Measurements from ENCODE around the gene RWDD4. TPM values are rescaled to one million over a fixed set of nuclear protein-coding genes. Genes with fewer than 3 reads are reported as not detected.

Gene RWDD4
- total RNA-seq = 17.3 TPM

GRCh38 chr4:183659029-183659871, at the start of gene RWDD4, which contains the start of gene TRAPPC11:
TSS of gene RWDD4 (minus strand) at chr4:183659185. CDS start at chr4:183658952, 233 bp downstream.
TSS of gene TRAPPC11 (plus strand) at chr4:183659293. CDS start at chr4:183663868, 4,575 bp downstream.
- peak; percentile 99 for DNase-seq (ENCODE audit: low spot score)

GRCh38 chr4:183702492-183702891, 43.5 kb upstream of the RWDD4 start:
- no peak for DNase-seq (ENCODE audit: low spot score)

GRCh38 chr4:183700407-183700806, 41.4 kb upstream of the RWDD4 start:
- DNase-seq (ENCODE audit: low spot score) = no peak

GRCh38 chr4:183698909-183699308, 39.9 kb upstream of the RWDD4 start:
- no peak for DNase-seq (ENCODE audit: low spot score)

GRCh38 chr4:183691897-183692296, 32.9 kb upstream of the RWDD4 start:
- DNase-seq (ENCODE audit: low spot score) = no peak

GRCh38 chr4:183691006-183691405, 32.0 kb upstream of the RWDD4 start:
- DNase-seq (ENCODE audit: low spot score) = no peak

GRCh38 chr4:183688216-183688615, 29.2 kb upstream of the RWDD4 start:
- no peak for DNase-seq (ENCODE audit: low spot score)

- DNase-seq (ENCODE audit: low spot score) = no peak
Observed at GRCh38 chr4:183686461-183686860, 27.5 kb upstream of the RWDD4 start.

- no peak for DNase-seq (ENCODE audit: low spot score)
Observed at GRCh38 chr4:183681119-183681518, 22.1 kb upstream of the RWDD4 start.

GRCh38 chr4:183675625-183676024, 16.6 kb upstream of the RWDD4 start:
- no peak for DNase-seq (ENCODE audit: low spot score)

- no peak for DNase-seq (ENCODE audit: low spot score)
Observed at GRCh38 chr4:183674153-183674552, 15.2 kb upstream of the RWDD4 start.

GRCh38 chr4:183670960-183671555, 12.1 kb upstream of the RWDD4 start:
- DNase-seq (ENCODE audit: low spot score) = no peak

- no peak for DNase-seq (ENCODE audit: low spot score)
Observed at GRCh38 chr4:183670251-183670650, 11.3 kb upstream of the RWDD4 start.

- no peak for DNase-seq (ENCODE audit: low spot score)
Observed at GRCh38 chr4:183666088-183666487, 7.1 kb upstream of the RWDD4 start.

GRCh38 chr4:183659872-183660242, 872 bp upstream of the RWDD4 start:
- no peak for DNase-seq (ENCODE audit: low spot score)

GRCh38 chr4:183658362-183659028, 490 bp downstream of the RWDD4 start:
- no peak for DNase-seq (ENCODE audit: low spot score)

GRCh38 chr4:183657564-183657963, 1.4 kb downstream of the RWDD4 start:
- DNase-seq (ENCODE audit: low spot score) = no peak

GRCh38 chr4:183645326-183645725, 13.7 kb downstream of the RWDD4 start:
- no peak for DNase-seq (ENCODE audit: low spot score)

- DNase-seq (ENCODE audit: low spot score) = no peak
Observed at GRCh38 chr4:183639291-183639690, 19.7 kb downstream of the RWDD4 start.

- no peak for DNase-seq (ENCODE audit: low spot score)
Observed at GRCh38 chr4:183638436-183638835, 20.5 kb downstream of the RWDD4 start.

- DNase-seq (ENCODE audit: low spot score) = no peak
Observed at GRCh38 chr4:183637461-183637860, 21.5 kb downstream of the RWDD4 start.

- DNase-seq (ENCODE audit: low spot score) = no peak
Observed at GRCh38 chr4:183636923-183637322, 22.1 kb downstream of the RWDD4 start.

- DNase-seq (ENCODE audit: low spot score) = no peak
Observed at GRCh38 chr4:183636503-183636902, 22.5 kb downstream of the RWDD4 start.

Measured in ureter (tissue), 1 donor.